HG02981 (cell line): ENCODE measurements around the gene CYLD.

ENCODE experiments used
- ATAC-seq: cut with Tn5 transposase; IDR thresholded peaks from one replicate; pipeline ENCODE4 v1.9.1; 2021; ENCODE audit warnings: mild to moderate bottlenecking, moderate library complexity; ENCODE audit not compliant: unreplicated experiment

CYLD gene

GRCh38 chr16:50741781-50742575 lies at the start of gene CYLD:
Gene CYLD (plus strand): TSS chr16:50742086. CDS start chr16:50749699, 7,613 bp downstream.
- ATAC-seq, result peak; percentile 94

- no peak for ATAC-seq
These were observed 49.3 kb upstream of the CYLD start for GRCh38 chr16:50692644-50692998.

- ATAC-seq, result no peak
These were observed 48.7 kb upstream of the CYLD start, which contains the start of gene NOD2 for GRCh38 chr16:50692999-50693781. Gene NOD2 (plus strand): TSS chr16:50693606. CDS start chr16:50699496, 5,890 bp downstream.

- ATAC-seq, result no peak
These were observed 47.7 kb upstream of the CYLD start for GRCh38 chr16:50694206-50694605.

GRCh38 chr16:50695017-50696000 lies 46.6 kb upstream of the CYLD start:
- no peak for ATAC-seq

- peak; percentile 19 for ATAC-seq
These were observed 45.8 kb upstream of the CYLD start for GRCh38 chr16:50696126-50696525.

- ATAC-seq, result peak; percentile 65
These were observed 45.1 kb upstream of the CYLD start for GRCh38 chr16:50696575-50697420.

GRCh38 chr16:50697421-50697715 lies 44.5 kb upstream of the CYLD start:
- no peak for ATAC-seq

GRCh38 chr16:50697881-50698767 lies 43.8 kb upstream of the CYLD start:
- ATAC-seq, result peak; percentile 38

- no peak for ATAC-seq
These were observed 42.3 kb upstream of the CYLD start for GRCh38 chr16:50699326-50700159.

GRCh38 chr16:50702725-50703124 lies 39.2 kb upstream of the CYLD start:
- ATAC-seq, result no peak

- no peak for ATAC-seq
These were observed 37.6 kb upstream of the CYLD start for GRCh38 chr16:50704245-50704644.

- no peak for ATAC-seq
These were observed 36.3 kb upstream of the CYLD start for GRCh38 chr16:50705436-50706110.

- ATAC-seq, result no peak
These were observed 35.6 kb upstream of the CYLD start for GRCh38 chr16:50706250-50706649.

GRCh38 chr16:50708373-50709060 lies 33.4 kb upstream of the CYLD start:
- ATAC-seq, result no peak

- ATAC-seq, result peak; percentile 42
These were observed 32.7 kb upstream of the CYLD start for GRCh38 chr16:50709061-50709684.

GRCh38 chr16:50709980-50710379 lies 31.9 kb upstream of the CYLD start:
- ATAC-seq, result no peak
